ENCODE data around the gene MICAL1.

DNA sequence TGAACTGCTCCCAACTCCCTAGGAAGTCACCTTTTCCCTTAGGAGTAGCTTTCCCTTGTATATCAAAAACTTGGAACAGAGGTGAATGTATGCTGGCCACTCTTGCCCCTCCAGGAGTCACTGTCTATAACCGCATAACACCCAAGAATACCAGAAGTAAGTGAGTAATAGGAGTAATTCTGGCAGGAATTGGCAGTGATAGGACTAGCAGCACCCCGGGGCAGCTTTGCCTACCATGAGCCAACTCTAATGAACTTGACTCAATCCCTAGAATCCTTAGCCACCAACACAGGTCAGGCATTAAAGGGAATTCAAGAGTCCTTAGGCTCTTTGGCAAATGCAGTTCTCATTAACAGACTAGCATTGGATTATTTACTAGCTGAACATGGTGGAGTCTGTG lies 44.5 kb downstream of the MICAL1 start:
- TF ChIP-seq, protein P1, sequence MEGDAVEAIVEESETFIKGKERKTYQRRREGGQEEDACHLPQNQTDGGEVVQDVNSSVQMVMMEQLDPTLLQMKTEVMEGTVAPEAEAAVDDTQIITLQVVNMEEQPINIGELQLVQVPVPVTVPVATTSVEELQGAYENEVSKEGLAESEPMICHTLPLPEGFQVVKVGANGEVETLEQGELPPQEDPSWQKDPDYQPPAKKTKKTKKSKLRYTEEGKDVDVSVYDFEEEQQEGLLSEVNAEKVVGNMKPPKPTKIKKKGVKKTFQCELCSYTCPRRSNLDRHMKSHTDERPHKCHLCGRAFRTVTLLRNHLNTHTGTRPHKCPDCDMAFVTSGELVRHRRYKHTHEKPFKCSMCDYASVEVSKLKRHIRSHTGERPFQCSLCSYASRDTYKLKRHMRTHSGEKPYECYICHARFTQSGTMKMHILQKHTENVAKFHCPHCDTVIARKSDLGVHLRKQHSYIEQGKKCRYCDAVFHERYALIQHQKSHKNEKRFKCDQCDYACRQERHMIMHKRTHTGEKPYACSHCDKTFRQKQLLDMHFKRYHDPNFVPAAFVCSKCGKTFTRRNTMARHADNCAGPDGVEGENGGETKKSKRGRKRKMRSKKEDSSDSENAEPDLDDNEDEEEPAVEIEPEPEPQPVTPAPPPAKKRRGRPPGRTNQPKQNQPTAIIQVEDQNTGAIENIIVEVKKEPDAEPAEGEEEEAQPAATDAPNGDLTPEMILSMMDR (IDR thresholded peaks at IDR 0.05) = no peak
- TF ChIP-seq POLR2A (IDR thresholded peaks at IDR 0.05) = no peak
